Adrenal gland (tissue), 12 donors: ENCODE data around the gene RAI2. TPM values are rescaled to one million over a fixed set of nuclear protein-coding genes. Genes with fewer than 3 reads are reported as not detected.
A peak's percentile ranks its signal among the peaks of the same experiment; 100 is the strongest.

Source experiments
- DNase-seq, 7 donors: peaks; one replicate each; pipeline ENCODE4 v3.0.0-alpha.2; 2019 to 2020
- H3K27ac ChIP-seq, 5 donors: fragments of 200-600 bp; sonication (generic) in 4 of 5; 1 replicate in 3 of 5; 2 replicates in 2 of 5; pipeline versions ENCODE4 v1.5.1 to v1.8.0; 2016 to 2020; ENCODE audit warnings: mild to moderate bottlenecking in 1 of 5
- H3K27me3 ChIP-seq: fragments of 200-600 bp; 2 replicates; pipeline ENCODE4 v1.8.0; 2021
- H3K36me3 ChIP-seq, 2 donors: fragments of 200-600 bp; replicated peaks in 1 of 2; 1 replicate in 1 of 2; 2 replicates in 1 of 2; pipeline versions ENCODE4 v1.5.1 to v1.8.0; 2018 to 2022
- H3K4me1 ChIP-seq, 2 donors: fragments of 200-600 bp; replicated peaks in 1 of 2; 1 replicate in 1 of 2; 2 replicates in 1 of 2; pipeline versions ENCODE4 v1.5.1 to v1.8.0; 2018 to 2021
- H3K4me3 ChIP-seq, 4 donors: fragments of 200-600 bp; sonication (generic) in 3 of 4; one replicate each; pipeline ENCODE4 v1.5.1; 2016 to 2018
- H3K9me3 ChIP-seq, 3 donors: fragments of 200-600 bp; sonication (generic) in 1 of 3; replicated peaks in 1 of 3; 1 replicate in 2 of 3; 2 replicates in 1 of 3; pipeline versions ENCODE4 v1.5.1 to v1.8.0; 2016 to 2021
- POLR2A ChIP-seq, 2 donors: fragments of 450-650 bp; IDR thresholded peaks; one replicate each; pipeline ENCODE4 v1.6.1; 2017; ENCODE audit warnings: antibody characterized with exemption in 2 of 2, mild to moderate bottlenecking in 2 of 2, moderate library complexity in 1 of 2
- WGBS, 4 donors: extraction: QIAGEN DNeasy Blood & Tissue Kit in 2 of 4; methylation state at CpG; one replicate each; pipeline versions ENCODE4 v1.1.5 to v1.1.7; 2013 to 2017; 5-methylcytosine and 5-hydroxymethylcytosine counted together
- intact Hi-C, 2 donors: fragments of 100-400 bp; cut with DNase I; formaldehyde crosslinking; loops; one replicate each; pipeline versions ENCODE4 v1.14.1 to v1.15.0; 2022 to 2023
- polyA plus RNA-seq, 3 donors: library from polyadenylated mRNA; stranded (reverse); fragments of 200-250 nt in 2 of 3; fragments of 350-450 nt in 1 of 3; fragmentation: Illumina TruSeq in 1 of 3; extraction: RNeasy Lipid Tissue Mini Kit (QIAGEN cat#74804) in 1 of 3; gene quantifications; one replicate each; pipeline ENCODE4 v1.2.3, GENCODE V29; 2013 to 2014
- total RNA-seq, 9 donors: library from RNA; depleted of rRNA in 4 of 9; stranded (reverse); fragments of >200 nt in 4 of 9; fragments of 120-200 nt in 1 of 9; fragmentation: NEBNext Ultra II Directional in 1 of 9; extraction: Animal tissue kit (Norgen Biotek cat#: 25700) in 1 of 9; gene quantifications; one replicate each; pipeline versions ENCODE4 v1.1.0 to v1.2.4, GENCODE V29; 2013 to 2023
- TF ChIP-seq, protein P1 (sequence below), 6 experiments: fragments of 450-650 bp in 4 of 6; fragments of 200-600 bp in 2 of 6; sonication (generic) in 1 of 6; IDR thresholded peaks; 1 replicate in 5 of 6; 2 replicates in 1 of 6; pipeline versions ENCODE4 v1.5.1 to v1.8.0; 2016 to 2021; ENCODE audit warnings: antibody characterized with exemption in 6 of 6, mild to moderate bottlenecking in 2 of 6, moderate library complexity in 1 of 6
- donor health status: healthy with polysubstance abuse.
- donor health status: Bipolar disorder and iron deficiency.
- donor health status: DM: yes; HTN: yes; CAD: no.
- donor health status: DM: no; HTN: no; CAD: no.
- donor health status: DM: no; HTN: no; CAD: no.
- donor health status: DM: yes; HTN: yes; CAD: no.

Gene RAI2
- total and polyA plus RNA-seq, 12 donors = 0.39 to 26.9 (median 15.0) TPM

DNA sequence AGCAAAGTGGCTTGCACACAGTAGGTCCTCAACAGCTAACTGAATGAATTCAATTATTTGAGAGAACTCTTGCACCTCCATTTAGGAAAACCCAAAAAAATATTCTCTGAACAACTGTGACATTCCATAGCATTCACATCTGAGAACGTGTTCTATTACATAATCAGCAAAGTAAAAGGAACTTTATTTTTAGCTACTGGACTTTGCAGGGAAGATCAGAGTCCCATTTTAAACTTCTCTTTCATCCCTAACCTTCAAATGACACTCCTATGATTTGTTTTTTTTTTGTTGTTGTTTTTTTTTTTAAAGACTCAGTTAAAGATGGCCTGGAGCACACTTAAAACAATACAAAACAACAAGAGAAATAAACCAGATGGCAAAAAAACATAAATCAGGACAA is 30.9 kb downstream of the RAI2 start:
- H3K27me3 ChIP-seq = no peaks in the 10 kb centered on the region
- H3K4me3 ChIP-seq = no peak overlapping the region
- WGBS, 4 donors = 0 to 10% (median 5%) methylated on average over 1 of the region's 1 CpG
- no peaks in the 10 kb centered on the region for H3K9me3 ChIP-seq
- peaks cover 10 to 24% of the 10 kb centered on the region in 2 donors for H3K4me1 ChIP-seq
- H3K36me3 ChIP-seq = no peaks in the 10 kb centered on the region
- peak overlapping the region in 3 of 5 donors; percentile 24 to 59 (median 50) for H3K27ac ChIP-seq
- intact Hi-C loops = no loop called here
- TF ChIP-seq POLR2A (IDR thresholded peaks at IDR 0.05) = no peak
- TF ChIP-seq, protein P1, sequence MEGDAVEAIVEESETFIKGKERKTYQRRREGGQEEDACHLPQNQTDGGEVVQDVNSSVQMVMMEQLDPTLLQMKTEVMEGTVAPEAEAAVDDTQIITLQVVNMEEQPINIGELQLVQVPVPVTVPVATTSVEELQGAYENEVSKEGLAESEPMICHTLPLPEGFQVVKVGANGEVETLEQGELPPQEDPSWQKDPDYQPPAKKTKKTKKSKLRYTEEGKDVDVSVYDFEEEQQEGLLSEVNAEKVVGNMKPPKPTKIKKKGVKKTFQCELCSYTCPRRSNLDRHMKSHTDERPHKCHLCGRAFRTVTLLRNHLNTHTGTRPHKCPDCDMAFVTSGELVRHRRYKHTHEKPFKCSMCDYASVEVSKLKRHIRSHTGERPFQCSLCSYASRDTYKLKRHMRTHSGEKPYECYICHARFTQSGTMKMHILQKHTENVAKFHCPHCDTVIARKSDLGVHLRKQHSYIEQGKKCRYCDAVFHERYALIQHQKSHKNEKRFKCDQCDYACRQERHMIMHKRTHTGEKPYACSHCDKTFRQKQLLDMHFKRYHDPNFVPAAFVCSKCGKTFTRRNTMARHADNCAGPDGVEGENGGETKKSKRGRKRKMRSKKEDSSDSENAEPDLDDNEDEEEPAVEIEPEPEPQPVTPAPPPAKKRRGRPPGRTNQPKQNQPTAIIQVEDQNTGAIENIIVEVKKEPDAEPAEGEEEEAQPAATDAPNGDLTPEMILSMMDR (IDR thresholded peaks at IDR 0.05) = no peak
- no peak for DNase-seq

DNA sequence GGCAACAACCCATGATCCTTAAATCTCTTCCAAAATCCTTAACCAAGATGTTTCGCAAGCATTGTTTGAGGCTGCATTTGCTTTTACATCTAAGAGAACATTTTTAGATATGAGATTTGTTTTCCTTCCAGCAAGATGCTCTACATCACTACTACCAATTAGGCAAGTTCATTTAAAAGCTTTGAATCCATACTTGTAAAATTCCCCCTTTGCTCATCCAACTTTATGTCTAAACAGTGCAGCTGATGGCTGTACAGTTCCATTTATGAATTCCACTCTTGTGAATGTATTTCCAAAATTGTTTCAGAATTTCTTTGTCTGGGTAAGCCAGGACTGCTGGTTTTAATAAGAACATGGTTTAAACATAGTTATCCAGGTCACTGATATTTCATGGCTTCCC is 31.5 kb downstream of the RAI2 start:
- 92 to 100% (median 96%) methylated on average over 1 of the region's 1 CpG for WGBS, 4 donors
- no peaks in the 10 kb centered on the region for H3K36me3 ChIP-seq
- H3K4me3 ChIP-seq = no peak overlapping the region
- peak overlapping the region in 3 of 5 donors; percentile 2 to 24 (median 23) for H3K27ac ChIP-seq
- H3K4me1 ChIP-seq = peaks cover 10 to 24% of the 10 kb centered on the region in 2 donors
- DNase-seq = no peak
- H3K27me3 ChIP-seq = no peaks in the 10 kb centered on the region
- H3K9me3 ChIP-seq = no peaks in the 10 kb centered on the region
- intact Hi-C loops = no loop called here
- no peak for TF ChIP-seq POLR2A (IDR thresholded peaks at IDR 0.05)
- TF ChIP-seq, protein P1 (IDR thresholded peaks at IDR 0.05) = no peak

DNA sequence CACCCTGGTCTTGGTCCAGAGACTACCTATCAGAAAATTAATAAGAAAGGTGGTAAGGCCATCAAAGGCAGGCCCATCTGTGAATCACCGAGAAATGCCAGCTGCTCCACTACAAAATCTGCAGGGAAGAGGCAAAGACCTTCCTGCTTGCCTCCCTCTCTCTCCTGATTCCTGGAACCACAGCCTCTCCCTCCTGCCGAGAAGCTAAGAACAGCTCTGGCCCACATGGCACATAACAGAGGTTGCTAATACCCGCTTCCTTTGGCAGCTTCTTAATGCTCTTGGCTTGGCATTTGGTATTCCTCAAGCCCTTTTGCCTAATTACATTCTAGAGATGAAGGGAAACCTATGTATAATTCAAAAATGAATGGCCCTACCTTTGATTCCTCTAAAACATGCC is 32.9 kb downstream of the RAI2 start:
- DNase-seq = no peak
- no peaks in the 10 kb centered on the region for H3K27me3 ChIP-seq
- no peaks in the 10 kb centered on the region for H3K36me3 ChIP-seq
- intact Hi-C loops = no loop called here
- no peak overlapping the region for H3K4me3 ChIP-seq
- TF ChIP-seq, protein P1 (IDR thresholded peaks at IDR 0.05) = no peak
- TF ChIP-seq POLR2A (IDR thresholded peaks at IDR 0.05) = no peak
- H3K27ac ChIP-seq = no peak overlapping the region
- WGBS, 4 donors = 70 to 93% (median 80%) methylated on average over 3 of the region's 3 CpGs; no CpG with 5 or more reads in 1 of the 4 donors
- H3K9me3 ChIP-seq = no peaks in the 10 kb centered on the region
- H3K4me1 ChIP-seq = peaks cover 10 to 24% of the 10 kb centered on the region in 2 donors

DNA sequence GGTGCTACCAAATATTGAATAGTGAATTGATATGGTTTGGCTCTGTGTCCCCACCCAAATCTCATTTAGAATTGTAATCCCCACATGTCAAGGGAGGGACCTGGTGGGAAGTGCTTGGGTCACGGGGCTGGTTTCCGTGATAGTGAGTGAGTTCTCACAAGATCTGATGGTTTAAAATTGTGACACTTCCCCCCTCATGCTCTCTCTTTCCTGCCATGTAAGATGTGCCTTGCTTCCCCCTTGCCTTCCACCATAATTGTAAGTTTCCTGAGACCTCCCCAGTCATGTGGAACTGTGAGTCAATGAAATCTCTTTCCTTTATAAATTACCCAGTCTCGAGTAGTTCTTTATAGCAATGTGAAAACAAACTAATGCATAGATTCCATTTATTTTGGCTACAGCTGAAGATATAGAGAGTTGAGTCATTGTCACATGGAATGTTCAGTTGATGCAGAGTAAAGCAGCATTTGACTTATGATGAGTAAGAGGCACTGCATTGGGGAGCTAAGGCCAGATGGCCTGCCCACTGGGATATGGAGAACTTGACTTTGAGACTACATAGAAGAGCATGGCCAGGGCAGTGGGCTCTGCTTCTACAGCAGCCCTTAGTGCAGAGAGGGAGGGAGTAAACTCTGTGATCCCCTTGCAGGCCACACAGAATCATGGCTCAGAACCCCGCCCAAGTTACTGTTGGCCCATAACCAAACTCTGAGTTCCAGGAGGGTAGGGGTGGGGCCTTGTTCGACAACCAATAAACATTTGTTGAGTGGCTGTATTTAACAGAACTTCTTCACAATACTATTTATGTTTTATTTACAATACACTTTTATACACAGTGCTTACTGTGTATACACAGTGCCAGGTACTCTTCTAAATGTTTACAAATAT is 34.2 kb downstream of the RAI2 start:
- no peak overlapping the region for H3K4me3 ChIP-seq
- H3K9me3 ChIP-seq = no peaks in the 10 kb centered on the region
- WGBS, 4 donors = 68 to 93% (median 80%) methylated on average over 5 of the region's 5 CpGs
- DNase-seq = no peak
- H3K36me3 ChIP-seq = no peaks in the 10 kb centered on the region
- TF ChIP-seq POLR2A (IDR thresholded peaks at IDR 0.05) = no peak
- TF ChIP-seq, protein P1 (IDR thresholded peaks at IDR 0.05) = no peak
- intact Hi-C loops = no loop called here
- peaks cover 7 to 22% of the 10 kb centered on the region in 2 donors for H3K4me1 ChIP-seq
- H3K27me3 ChIP-seq = no peaks in the 10 kb centered on the region
- no peak overlapping the region for H3K27ac ChIP-seq
